GM18519 (cell line): Measurements from ENCODE around the gene SLC1A7.

Experiments used
- ATAC-seq: cut with Tn5 transposase; IDR thresholded peaks from one replicate; pipeline ENCODE4 v1.9.1; 2021; ENCODE audit warnings: mild to moderate bottlenecking, moderate library complexity; ENCODE audit not compliant: unreplicated experiment, low FRiP score

The SLC1A7 gene

GRCh38 chr1:53117836-53118235 is 24.6 kb downstream of the SLC1A7 start:
- ATAC-seq: no peak

GRCh38 chr1:53116933-53117600 is 25.4 kb downstream of the SLC1A7 start:
- ATAC-seq: no peak

GRCh38 chr1:53116307-53116810 is 26.1 kb downstream of the SLC1A7 start:
- no peak for ATAC-seq

GRCh38 chr1:53115403-53116306 is 26.8 kb downstream of the SLC1A7 start:
- ATAC-seq: no peak

- ATAC-seq: no peak
Observed at GRCh38 chr1:53114581-53115400, 27.6 kb downstream of the SLC1A7 start.

GRCh38 chr1:53114090-53114489 is 28.3 kb downstream of the SLC1A7 start:
- ATAC-seq: no peak

GRCh38 chr1:53112861-53113260 is 29.6 kb downstream of the SLC1A7 start:
- no peak for ATAC-seq

- ATAC-seq: no peak
Observed at GRCh38 chr1:53112271-53112774, 30.1 kb downstream of the SLC1A7 start.

- no peak for ATAC-seq
Observed at GRCh38 chr1:53111693-53112092, 30.7 kb downstream of the SLC1A7 start.

GRCh38 chr1:53111073-53111556 is 31.3 kb downstream of the SLC1A7 start:
- no peak for ATAC-seq

- no peak for ATAC-seq
Observed at GRCh38 chr1:53110370-53111072, 31.9 kb downstream of the SLC1A7 start.

- ATAC-seq: no peak
Observed at GRCh38 chr1:53108646-53109580, 33.5 kb downstream of the SLC1A7 start.

- ATAC-seq: no peak
Observed at GRCh38 chr1:53107570-53108322, 34.7 kb downstream of the SLC1A7 start.

- ATAC-seq: no peak
Observed at GRCh38 chr1:53107090-53107489, 35.3 kb downstream of the SLC1A7 start.

GRCh38 chr1:53104289-53104913 is 38.0 kb downstream of the SLC1A7 start:
- ATAC-seq: no peak

GRCh38 chr1:53094533-53094919 is 47.9 kb downstream of the SLC1A7 start:
- no peak for ATAC-seq

- ATAC-seq: no peak
Observed at GRCh38 chr1:53093778-53094532, 48.5 kb downstream of the SLC1A7 start.
